GM18867 (cell line): ENCODE measurements around the gene MCOLN2.
"Not testable (repeated sequence)": the region's sequence is repeated elsewhere in the genome, so short reads cannot be mapped to it uniquely, and the experiment has no call there.

ENCODE experiments used
- ATAC-seq: cut with Tn5 transposase; IDR thresholded peaks from one replicate; pipeline ENCODE4 v1.9.1; 2021; ENCODE audit warnings: mild to moderate bottlenecking, moderate library complexity; ENCODE audit not compliant: unreplicated experiment

MCOLN2 gene

DNA sequence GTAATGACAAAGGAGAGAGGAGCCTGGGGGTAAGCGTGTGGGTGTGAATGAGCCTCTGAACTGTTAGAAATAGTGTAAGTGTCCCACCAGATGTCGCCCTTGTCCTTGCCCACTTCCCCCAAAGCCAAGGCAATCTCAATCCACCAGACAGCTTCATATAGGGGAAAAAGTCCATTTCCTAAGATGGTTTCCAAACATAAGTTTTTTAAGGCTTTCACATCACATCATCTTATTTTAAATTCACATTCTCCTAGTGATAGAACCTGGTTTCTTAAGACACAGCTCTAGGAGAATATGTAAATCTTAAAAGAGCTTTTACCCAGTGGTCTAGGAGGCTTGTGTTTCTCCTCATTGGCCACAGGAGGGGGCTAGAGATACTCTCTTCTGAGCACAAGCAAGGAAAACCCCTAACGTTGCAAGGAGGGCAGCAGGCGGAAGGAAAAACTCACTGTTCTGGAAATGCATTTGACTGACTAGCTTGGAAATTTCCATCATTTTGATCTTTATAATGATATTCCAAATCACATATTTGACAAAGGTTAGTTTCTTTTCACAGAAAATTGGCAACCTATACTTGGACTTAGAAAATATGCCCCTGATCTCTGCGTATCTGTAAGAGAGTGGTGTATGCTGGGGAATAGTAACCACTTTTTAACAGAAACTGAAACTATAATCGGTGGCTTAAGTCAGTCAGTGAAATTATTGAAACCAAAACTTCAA, 52.0 kb downstream of the MCOLN2 start:
- ATAC-seq = peak; percentile 86

DNA sequence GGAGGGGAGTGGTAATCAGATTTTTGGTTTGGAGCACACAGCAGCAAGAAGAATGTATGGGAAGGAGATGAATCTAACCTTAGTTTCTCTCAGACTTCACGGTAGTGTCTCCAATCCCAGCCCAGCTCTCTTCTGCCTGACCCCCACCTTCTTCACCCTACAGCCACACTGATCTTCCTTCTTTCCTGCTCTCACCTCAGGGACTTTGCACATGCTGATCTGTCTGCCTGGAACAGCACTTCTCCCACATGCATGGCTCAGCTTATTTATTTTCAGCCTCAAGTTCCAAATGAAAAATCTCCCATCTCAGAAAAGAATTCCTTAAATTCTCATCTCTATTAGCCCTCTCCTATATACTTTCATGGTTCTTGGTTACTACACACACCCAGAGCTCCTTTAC, 55.1 kb downstream of the MCOLN2 start:
- no peak for ATAC-seq

DNA sequence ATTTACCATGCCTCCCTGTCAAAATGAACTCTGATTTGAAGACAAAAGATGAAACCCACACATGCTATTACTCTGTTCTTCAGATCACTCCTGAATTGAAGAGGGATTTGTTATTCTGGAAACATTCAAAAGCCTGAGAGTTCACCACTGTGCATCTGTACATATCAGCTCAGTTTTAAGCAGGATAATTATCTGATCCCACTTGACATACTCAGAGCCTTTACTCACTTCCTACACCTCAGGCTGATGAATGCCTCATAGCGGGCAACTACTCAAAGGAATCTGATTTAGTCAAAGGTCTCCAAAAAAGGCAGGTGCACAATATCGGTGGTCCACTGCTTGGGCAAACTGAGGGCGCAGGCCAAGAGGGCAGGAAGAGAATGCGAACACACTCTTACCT, 56.4 kb downstream of the MCOLN2 start:
- ATAC-seq = no peak

DNA sequence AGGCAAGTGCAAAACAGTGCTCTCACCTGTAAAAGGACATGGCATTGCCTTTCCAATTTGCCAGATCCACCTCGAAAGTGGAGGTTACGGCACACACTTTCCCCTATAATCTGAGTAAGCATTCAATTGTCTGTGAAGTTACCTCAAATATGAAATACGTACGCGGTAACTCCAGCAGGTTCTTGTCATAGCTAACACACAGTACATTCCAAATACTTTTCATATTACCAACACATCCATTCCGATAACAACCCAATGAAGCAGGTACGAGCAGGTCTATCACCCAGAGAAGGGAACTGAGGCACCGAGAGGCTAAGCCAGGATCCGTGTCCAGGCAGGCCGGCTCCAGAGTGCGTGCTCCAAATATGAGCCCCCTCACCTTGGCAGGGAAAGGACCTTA, 57.2 kb downstream of the MCOLN2 start:
- ATAC-seq = no peak

DNA sequence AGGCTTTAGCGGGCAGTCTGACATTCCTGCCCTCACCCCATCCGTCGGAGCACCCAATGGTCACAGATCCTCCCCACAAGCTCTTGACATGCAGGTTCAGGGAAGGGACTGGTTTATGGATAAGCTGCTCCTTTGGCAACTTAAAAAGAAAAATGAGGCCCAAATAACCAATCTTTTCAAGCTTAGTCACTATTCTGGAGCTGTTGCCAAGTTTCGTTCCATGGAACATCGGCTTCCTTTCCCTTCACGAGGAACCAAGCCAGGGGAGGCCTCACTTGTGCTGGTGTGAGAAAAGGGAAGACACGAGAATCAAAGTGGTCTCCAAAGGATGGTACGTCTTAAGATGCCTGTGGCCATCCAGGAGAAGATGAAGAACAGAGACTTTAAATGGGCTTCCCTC, 57.8 kb downstream of the MCOLN2 start:
- no peak for ATAC-seq

GRCh38 chr1:84936116-84936810, 60.6 kb downstream of the MCOLN2 start:
- peak; percentile 66 for ATAC-seq

DNA sequence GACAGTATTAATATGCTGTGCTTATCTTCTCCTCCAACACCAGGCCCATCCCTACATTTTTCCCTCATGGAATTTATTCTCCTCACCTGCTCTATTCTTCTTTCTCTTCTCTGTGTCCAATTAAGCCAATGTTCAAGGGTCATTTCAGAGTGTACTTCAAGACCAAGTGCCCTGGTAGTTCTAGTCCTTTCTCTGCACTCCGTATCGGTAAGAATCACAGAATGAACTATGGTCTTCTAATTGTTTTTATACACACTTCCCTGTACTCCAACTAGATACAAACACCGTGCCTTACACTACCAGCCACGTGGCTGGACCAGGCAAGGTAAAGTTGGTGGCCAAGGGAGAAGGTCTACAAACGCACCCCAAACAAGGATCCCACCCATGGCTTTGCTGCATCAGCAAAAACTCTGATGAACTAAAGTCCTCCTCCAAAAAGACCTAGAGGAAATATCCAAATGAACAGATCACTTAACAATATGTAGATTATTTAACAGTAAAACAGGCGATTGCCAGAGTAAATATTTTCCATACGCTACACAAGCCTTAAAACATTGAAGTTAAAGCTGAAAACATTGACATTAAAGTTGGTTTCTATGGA, 63.8 kb downstream of the MCOLN2 start:
- ATAC-seq = no peak

DNA sequence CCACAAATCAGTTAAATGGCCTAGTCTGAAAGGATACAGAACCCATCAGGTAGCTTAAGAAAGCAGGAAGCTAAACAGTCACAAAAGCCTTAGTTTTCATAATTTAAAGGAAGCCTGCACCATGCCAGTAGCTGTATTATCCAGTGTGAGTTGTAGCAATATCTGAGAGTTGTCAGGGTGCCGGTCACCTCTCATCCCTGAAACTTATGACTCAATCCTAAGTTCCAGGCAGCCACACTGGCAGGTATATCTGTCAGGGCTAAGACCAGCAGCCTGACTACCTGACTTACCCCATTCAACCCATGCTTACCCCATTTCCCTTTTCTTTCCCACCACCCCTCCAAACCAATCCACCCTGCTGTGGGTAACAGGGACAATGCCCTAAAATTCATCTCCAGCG, 66.1 kb downstream of the MCOLN2 start:
- no peak for ATAC-seq

- ATAC-seq = no peak
Observed at GRCh38 chr1:84930329-84930728, 66.6 kb downstream of the MCOLN2 start.

- no peak for ATAC-seq
Observed at GRCh38 chr1:84929581-84929980, 67.3 kb downstream of the MCOLN2 start.

DNA sequence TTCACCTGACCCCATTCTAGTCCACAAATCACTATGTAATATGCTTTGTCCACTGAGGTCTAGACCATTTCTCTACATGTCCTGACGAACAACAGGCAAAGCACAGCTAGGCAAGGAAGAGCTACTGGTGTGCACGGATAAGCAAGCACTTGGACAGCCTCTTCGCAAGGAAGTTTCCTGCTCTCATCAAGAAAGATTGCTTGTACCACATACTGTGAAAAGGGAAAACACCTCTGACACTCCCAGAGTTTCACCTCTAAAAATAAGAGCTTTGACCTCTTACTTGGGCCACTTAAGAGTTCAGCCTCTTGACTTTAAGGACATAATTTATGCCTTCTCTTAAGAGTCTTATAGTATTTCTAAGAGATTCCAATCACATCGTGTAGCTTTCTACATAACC, 67.9 kb downstream of the MCOLN2 start:
- no peak for ATAC-seq

- no peak for ATAC-seq
Observed at GRCh38 chr1:84923317-84923716, 73.6 kb downstream of the MCOLN2 start.

- ATAC-seq = no peak
Observed at GRCh38 chr1:84920159-84920558, 76.8 kb downstream of the MCOLN2 start.

GRCh38 chr1:84919461-84919970, 77.4 kb downstream of the MCOLN2 start:
- no peak for ATAC-seq

DNA sequence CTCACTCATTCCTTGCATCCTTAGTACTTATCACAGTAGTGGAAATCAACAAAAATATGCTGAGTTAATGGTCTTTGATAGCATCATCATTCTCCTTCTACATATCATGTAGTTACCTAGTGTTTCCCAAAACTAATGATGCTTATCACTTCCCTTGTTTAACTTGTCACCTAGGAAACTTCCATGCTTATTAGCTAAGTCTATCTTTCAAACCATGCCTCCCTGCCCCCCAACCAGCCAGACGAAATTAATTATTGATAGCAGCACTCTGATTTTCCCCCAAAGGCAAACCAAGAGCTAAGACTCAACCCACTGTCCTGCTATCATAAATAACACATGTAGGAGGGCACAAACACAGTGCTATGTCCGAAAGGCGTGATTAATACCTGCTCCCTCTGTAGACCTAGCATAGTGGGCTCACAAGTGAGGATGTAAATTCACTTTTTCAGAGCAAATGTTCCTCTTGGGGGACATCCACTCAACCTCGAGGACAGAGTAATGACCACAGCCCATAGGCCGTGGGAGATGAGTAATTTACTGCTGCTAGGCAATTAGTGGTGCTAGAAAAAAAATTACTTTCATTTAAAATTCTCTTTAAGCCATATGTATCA, 78.1 kb downstream of the MCOLN2 start:
- ATAC-seq = no peak

DNA sequence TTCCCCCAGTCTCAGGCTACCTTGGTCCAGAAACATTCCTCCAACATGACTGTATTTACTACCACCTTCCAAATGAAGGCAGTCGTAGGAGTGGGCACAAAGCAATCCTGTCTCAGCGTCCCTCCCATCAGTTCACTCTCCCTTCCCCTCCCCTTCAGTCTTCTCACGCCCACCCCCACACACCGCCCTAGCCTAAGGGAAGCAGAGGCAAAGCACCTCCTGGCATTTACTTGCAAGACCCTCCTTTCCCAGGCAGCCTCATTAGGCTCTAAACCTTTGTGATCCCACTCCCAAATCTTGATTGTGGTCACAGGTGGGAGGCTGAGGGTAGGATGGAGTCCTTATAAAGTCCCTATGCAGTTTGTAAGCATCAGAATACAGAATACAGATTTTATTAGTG, 80.0 kb downstream of the MCOLN2 start:
- no peak for ATAC-seq

DNA sequence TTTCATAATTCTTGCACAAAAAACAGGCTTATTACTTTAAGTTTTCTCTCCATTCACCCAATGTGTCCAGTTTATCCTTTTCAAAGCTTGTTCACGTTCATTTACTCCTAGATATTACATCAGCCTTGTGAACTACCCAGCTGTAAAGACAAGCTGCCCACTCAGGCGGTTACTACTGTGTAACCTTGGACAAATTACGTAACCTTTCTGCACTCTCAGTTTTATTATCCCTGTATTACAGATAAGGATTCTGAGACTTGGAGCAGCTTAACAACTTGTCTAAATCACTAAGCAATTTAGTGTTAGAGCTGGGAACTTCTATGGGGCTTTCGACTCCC, 83.4 kb downstream of the MCOLN2 start:
- no peak for ATAC-seq

DNA sequence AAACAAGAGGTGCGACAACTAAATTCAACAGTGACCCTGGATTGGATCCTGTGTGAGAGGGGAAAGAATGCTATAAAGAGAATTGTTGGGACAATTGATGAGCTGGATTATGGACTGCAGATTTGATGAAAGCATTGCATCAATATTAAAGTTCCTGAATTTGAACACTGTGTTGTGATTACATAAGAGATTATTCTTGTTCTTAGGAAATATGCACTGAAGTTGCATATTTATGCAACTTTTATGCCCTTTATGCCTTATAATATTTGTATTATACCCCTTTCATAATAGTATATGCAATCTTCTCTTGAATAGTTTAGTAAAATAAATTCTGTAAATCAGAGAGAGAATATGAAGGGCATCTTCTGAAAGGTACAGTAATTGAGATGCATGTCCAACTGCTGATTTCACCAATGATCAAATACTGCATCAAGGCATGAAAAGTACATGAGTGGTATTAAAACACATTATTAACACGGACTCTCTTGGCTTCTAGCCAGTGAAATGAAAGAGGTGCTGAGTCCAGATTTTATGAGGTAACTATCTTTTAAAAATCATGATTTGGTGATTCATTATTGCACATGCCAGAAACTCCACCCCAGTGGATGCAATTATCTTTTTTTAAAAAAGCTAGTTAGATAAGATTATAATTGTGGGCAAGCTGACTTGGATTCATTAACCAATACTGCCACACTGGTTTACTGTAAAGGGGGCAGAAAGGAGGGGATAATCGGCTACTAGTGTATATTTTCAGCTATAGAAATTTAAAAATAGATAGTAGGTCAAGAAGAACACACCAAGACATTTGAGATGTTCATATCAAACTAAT, 84.0 kb downstream of the MCOLN2 start:
- no peak for ATAC-seq

GRCh38 chr1:84908746-84909464, 88.0 kb downstream of the MCOLN2 start:
- not testable (repeated sequence) for ATAC-seq
